NCI-H128 (cell line): ENCODE results near the gene ABCA2.

Experiments
- DNase-seq: peaks from one replicate; lab custom pipeline; 2025; ENCODE audit not compliant: unreplicated experiment; lab: John Stamatoyannopoulos, UW

ABCA2 gene

GRCh38 chr9:137027369-137028262 is at the start of gene ABCA2:
Gene ABCA2 (minus strand): TSS chr9:137028237. CDS start chr9:137028140, 97 bp downstream.
- no peak for DNase-seq

- no peak for DNase-seq
Measured at GRCh38 chr9:137077010-137077747, 49.1 kb upstream of the ABCA2 start, which contains the start of gene UAP1L1. Gene UAP1L1 (plus strand): TSS chr9:137077517. CDS start chr9:137077533, 16 bp downstream.

GRCh38 chr9:137076636-137077009 is 48.6 kb upstream of the ABCA2 start:
- DNase-seq: no peak

GRCh38 chr9:137075275-137075775 is 47.3 kb upstream of the ABCA2 start:
- DNase-seq: no peak

GRCh38 chr9:137074657-137075274 is 46.7 kb upstream of the ABCA2 start:
- DNase-seq: no peak

GRCh38 chr9:137073992-137074399 is 46.0 kb upstream of the ABCA2 start:
- no peak for DNase-seq

GRCh38 chr9:137071282-137071681 is 43.2 kb upstream of the ABCA2 start:
- DNase-seq: no peak

- peak; percentile 50 for DNase-seq
Measured at GRCh38 chr9:137070906-137071275, 42.9 kb upstream of the ABCA2 start.

- peak; percentile 86 for DNase-seq
Measured at GRCh38 chr9:137070201-137070905, 42.3 kb upstream of the ABCA2 start, which contains the start of gene SAPCD2. Gene SAPCD2 (minus strand): TSS chr9:137070557. CDS start chr9:137070460, 97 bp downstream.

- no peak for DNase-seq
Measured at GRCh38 chr9:137069508-137070091, 41.6 kb upstream of the ABCA2 start.

- no peak for DNase-seq
Measured at GRCh38 chr9:137068539-137069507, 40.8 kb upstream of the ABCA2 start.

- DNase-seq: peak; percentile 66
Measured at GRCh38 chr9:137067860-137068538, 40.0 kb upstream of the ABCA2 start.

GRCh38 chr9:137066096-137066861 is 38.2 kb upstream of the ABCA2 start:
- DNase-seq: no peak

GRCh38 chr9:137065336-137065967 is 37.4 kb upstream of the ABCA2 start:
- no peak for DNase-seq

GRCh38 chr9:137064880-137065164 is 36.8 kb upstream of the ABCA2 start:
- no peak for DNase-seq

GRCh38 chr9:137064027-137064879 is 36.2 kb upstream of the ABCA2 start:
- DNase-seq: no peak
